Left lung (tissue), 14 donors: ENCODE results near the gene MSLN. TPM values are rescaled to one million over a fixed set of nuclear protein-coding genes. Genes with fewer than 3 reads are reported as not detected.
A peak's percentile ranks its signal among the peaks of the same experiment; 100 is the strongest.
"Not testable (repeated sequence)": the region's sequence is repeated elsewhere in the genome, so short reads cannot be mapped to it uniquely, and the experiment has no call there.

Source experiments
- ATAC-seq: fragments of 200-7000 bp; cut with Tn5 transposase; one replicate; pipeline ENCODE4 v1.9.1; 2020; ENCODE audit warnings: moderate library complexity
- DNase-seq, 4 donors: peaks; one replicate each; pipeline ENCODE4 v3.0.0-alpha.2; 2013 to 2020
- H3K27ac ChIP-seq, 2 donors: fragments of 200-600 bp; sonication (generic) in 1 of 2; one replicate each; pipeline versions ENCODE4 v1.5.0 to v1.8.0; 2020 to 2021
- H3K27me3 ChIP-seq, 2 donors: fragments of 200-600 bp; sonication (generic) in 1 of 2; one replicate each; pipeline versions ENCODE4 v1.5.0 to v1.8.0; 2020 to 2021
- H3K36me3 ChIP-seq, 2 donors: fragments of 200-600 bp; sonication (generic) in 1 of 2; one replicate each; pipeline versions ENCODE4 v1.5.0 to v1.8.0; 2020 to 2021
- H3K4me1 ChIP-seq, 2 donors: fragments of 200-600 bp; one replicate each; pipeline ENCODE4 v1.8.0; 2021
- H3K4me3 ChIP-seq, 2 donors: fragments of 200-600 bp; sonication (generic) in 1 of 2; one replicate each; pipeline versions ENCODE4 v1.5.0 to v1.8.0; 2020 to 2021; ENCODE audit warnings: mild to moderate bottlenecking in 1 of 2
- H3K9me3 ChIP-seq, 2 donors: fragments of 200-600 bp; sonication (generic) in 1 of 2; one replicate each; pipeline versions ENCODE4 v1.5.0 to v1.8.0; 2020 to 2021
- CTCF ChIP-seq, 2 donors: fragments of 200-600 bp; sonication (generic) in 1 of 2; IDR thresholded peaks; one replicate each; pipeline versions ENCODE4 v1.5.0 to v1.8.0; 2021; ENCODE audit warnings: antibody characterized with exemption in 2 of 2
- intact Hi-C, 2 donors: fragments of 100-400 bp; cut with DNase I; formaldehyde crosslinking; loops; one replicate each; pipeline versions ENCODE4 v1.11.2 to v1.14.2; 2022
- long read RNA-seq, 12 donors: library from polyadenylated mRNA in 2 of 12; unstranded in 2 of 12; transcript quantifications; one replicate each; pipeline ENCODE4 v2.0.0 and lab custom pipeline, GENCODE V29; 2019 to 2026
- polyA plus RNA-seq, 6 donors: library from polyadenylated mRNA; unstranded; fragments of 120-200 nt; gene quantifications; one replicate each; pipeline ENCODE4 v1.2.1, GENCODE V29; 2013; ENCODE audit not compliant: insufficient read length in 6 of 6
- total RNA-seq, 2 donors: library from RNA; stranded (reverse); fragmentation: NEBNext Ultra II Directional; extraction: Animal tissue kit (Norgen Biotek cat#: 25700); gene quantifications; one replicate each; pipeline ENCODE4 v1.2.1, GENCODE V29; 2021
- donor health status: DM: no; HTN: yes; CAD: no.
- donor health status: DM: no; HTN: no; CAD: no.

MSLN gene
- total RNA-seq (100 to 1,000 TPM in 1 of 2 donors, 10 to 100 TPM in 1; 55.5 to 464 TPM), polyA plus RNA-seq (10 to 100 TPM; 14.5 to 29.0 (median 18.4) TPM)
- long read RNA-seq, donor 1, partial matches to known transcripts: 27 of 35 reads
- long read RNA-seq, donor 1, other reads (novel, unspliced or antisense): 0 of 35 reads
- long read RNA-seq, donor 2, partial matches to known transcripts: 5 of 6 reads
- long read RNA-seq, donor 2, other reads (novel, unspliced or antisense): 0 of 6 reads
- long read RNA-seq, donor 3, partial matches to known transcripts: 7 of 8 reads
- long read RNA-seq, donor 3, other reads (novel, unspliced or antisense): 0 of 8 reads
- long read RNA-seq, donor 4, transcript MSLN-207 (17 exons, 2,418 nt): major isoform, 262 of 422 reads
- long read RNA-seq, donor 4, transcript MSLN-202 (18 exons, 2,162 nt): minor isoform, 28 of 422 reads
- long read RNA-seq, donor 4, partial matches to known transcripts: 84 of 422 reads
- long read RNA-seq, donor 4, other reads (novel, unspliced or antisense): 41 of 422 reads
- long read RNA-seq, donor 5, partial matches to known transcripts: 12 of 16 reads
- long read RNA-seq, donor 5, other reads (novel, unspliced or antisense): 0 of 16 reads
- long read RNA-seq, donor 6: 0 reads
- long read RNA-seq, donor 7, partial matches to known transcripts: 7 of 8 reads
- long read RNA-seq, donor 7, other reads (novel, unspliced or antisense): 0 of 8 reads
- long read RNA-seq, donor 8, partial matches to known transcripts: 15 of 16 reads
- long read RNA-seq, donor 8, other reads (novel, unspliced or antisense): 0 of 16 reads
- long read RNA-seq, donor 9: 0 reads
- long read RNA-seq, donor 10, transcript MSLN-205 (18 exons, 2,109 nt): minor isoform, 6 of 54 reads
- long read RNA-seq, donor 10, transcript MSLN-207 (17 exons, 2,418 nt): major isoform, 27 of 54 reads
- long read RNA-seq, donor 10, partial matches to known transcripts: 8 of 54 reads
- long read RNA-seq, donor 10, other reads (novel, unspliced or antisense): 10 of 54 reads
- long read RNA-seq, donor 11: 0 reads
- long read RNA-seq, donor 12, partial matches to known transcripts: 10 of 14 reads
- long read RNA-seq, donor 12, other reads (novel, unspliced or antisense): 0 of 14 reads

DNA sequence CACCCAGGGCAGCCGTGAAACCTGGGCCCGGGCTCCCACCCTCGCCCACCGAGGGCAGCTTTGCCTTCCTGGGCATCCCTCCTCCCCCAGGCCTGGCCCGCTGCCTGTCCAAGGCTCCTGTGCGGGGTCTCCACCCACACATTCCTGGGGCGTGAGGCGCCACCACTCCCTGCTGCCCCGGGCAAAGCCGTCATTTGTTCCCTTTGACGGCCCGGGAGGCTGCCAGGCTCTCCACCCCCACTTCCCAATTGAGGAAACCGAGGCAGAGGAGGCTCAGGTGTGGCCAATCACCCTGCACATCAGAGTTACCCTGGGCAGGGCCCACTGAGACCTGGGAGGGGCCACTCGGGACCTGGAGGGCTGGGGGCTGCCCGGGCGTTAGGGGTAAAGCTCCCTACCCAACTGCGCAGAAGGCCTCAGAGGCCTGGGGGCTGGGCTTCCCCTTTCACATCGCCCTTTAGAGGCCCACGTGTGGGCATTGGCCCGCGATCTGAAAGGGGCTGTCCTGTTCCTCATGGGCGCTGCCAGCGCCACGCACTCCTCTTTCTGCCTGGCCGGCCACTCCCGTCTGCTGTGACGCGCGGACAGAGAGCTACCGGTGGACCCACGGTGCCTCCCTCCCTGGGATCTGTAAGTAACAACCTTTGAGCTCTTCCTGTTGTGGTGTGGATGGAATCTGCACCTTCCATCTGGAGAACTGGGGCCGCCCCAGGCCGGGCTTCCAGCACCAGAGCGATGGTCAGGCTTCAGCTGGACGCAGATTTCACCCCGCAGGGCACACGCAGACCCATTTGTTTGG lies at the start of gene MSLN:
Gene MSLN, plus strand, starts transcription at position 190 of the 799 bp plus-strand sequence. CDS start 1,947 bp downstream, outside the sequence.
- no peaks in the 10 kb centered on the region for H3K36me3 ChIP-seq
- H3K9me3 ChIP-seq: no peaks in the 10 kb centered on the region
- H3K27ac ChIP-seq: peak within 1 kb of the TSS; percentile 20 to 84
- peak in 3 of 4 donors; percentile 48 to 84 (median 66) for DNase-seq
- TF ChIP-seq CTCF (IDR thresholded peaks at IDR 0.05): no peak
- H3K4me1 ChIP-seq: no peaks in the 10 kb centered on the region
- H3K4me3 ChIP-seq: peak within 1 kb of the TSS; percentile 13 to 20
- ATAC-seq: peak; percentile 64
- peaks cover 0 to 38% of the 10 kb centered on the region in 2 donors for H3K27me3 ChIP-seq
- intact Hi-C loops: no loop called here

DNA sequence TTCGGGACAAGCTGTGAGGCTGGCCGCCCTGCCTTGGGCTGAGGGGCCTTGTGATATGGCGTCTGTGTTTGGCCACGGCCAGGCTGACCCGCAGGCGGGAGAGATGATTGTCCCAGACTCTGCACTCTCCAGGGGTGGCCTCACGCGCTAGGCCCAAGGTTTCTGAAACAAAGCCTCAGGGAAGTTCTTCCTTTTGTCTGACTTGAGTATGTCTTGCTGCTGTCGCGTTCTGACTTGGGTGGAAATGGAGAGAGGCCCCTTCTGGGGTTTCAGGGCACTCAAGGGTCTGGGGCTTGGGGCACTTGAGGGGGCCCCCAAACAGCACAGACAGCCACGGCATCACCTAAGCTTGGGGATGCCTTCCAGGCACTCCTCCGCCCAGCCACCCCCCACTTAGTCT lies 49.5 kb upstream of the MSLN start:
- no peak overlapping the region for H3K4me3 ChIP-seq
- H3K27ac ChIP-seq: no peak overlapping the region
- no peaks in the 10 kb centered on the region for H3K9me3 ChIP-seq
- intact Hi-C loops: loop anchor here in 1 of 2 donors (5.0 kb wide), 1 partner anchor 71 kb away; no protein-coding TSS in a partner anchor
- H3K27me3 ChIP-seq: peaks cover 23 to 94% of the 10 kb centered on the region in 2 donors
- H3K4me1 ChIP-seq: peaks cover 7 to 30% of the 10 kb centered on the region in 2 donors
- no peaks in the 10 kb centered on the region for H3K36me3 ChIP-seq
- ATAC-seq (no peak), DNase-seq (no peak)
- TF ChIP-seq CTCF (IDR thresholded peaks at IDR 0.05): no peak

- intact Hi-C loops: loop anchor here in 1 of 2 donors (5.0 kb wide), 1 partner anchor 71 kb away; no protein-coding TSS in a partner anchor
- Histone ChIP-seq H3K27ac (no peak overlapping the region), H3K36me3 (no peaks in the 10 kb centered on the region), H3K27me3 (peaks cover 17 to 94% of the 10 kb centered on the region in 2 donors), H3K9me3 (no peaks in the 10 kb centered on the region), H3K4me3 (no peak overlapping the region), H3K4me1 (peaks cover 11 to 36% of the 10 kb centered on the region in 2 donors)
- ATAC-seq: peak; percentile 73
- peak; percentile 94 to 98 for TF ChIP-seq CTCF (IDR thresholded peaks at IDR 0.05)
- peak in 3 of 4 donors; percentile 81 to 98 (median 84) for DNase-seq
These were observed 48.8 kb upstream of the MSLN start for GRCh38 chr16:711548-712320.

DNA sequence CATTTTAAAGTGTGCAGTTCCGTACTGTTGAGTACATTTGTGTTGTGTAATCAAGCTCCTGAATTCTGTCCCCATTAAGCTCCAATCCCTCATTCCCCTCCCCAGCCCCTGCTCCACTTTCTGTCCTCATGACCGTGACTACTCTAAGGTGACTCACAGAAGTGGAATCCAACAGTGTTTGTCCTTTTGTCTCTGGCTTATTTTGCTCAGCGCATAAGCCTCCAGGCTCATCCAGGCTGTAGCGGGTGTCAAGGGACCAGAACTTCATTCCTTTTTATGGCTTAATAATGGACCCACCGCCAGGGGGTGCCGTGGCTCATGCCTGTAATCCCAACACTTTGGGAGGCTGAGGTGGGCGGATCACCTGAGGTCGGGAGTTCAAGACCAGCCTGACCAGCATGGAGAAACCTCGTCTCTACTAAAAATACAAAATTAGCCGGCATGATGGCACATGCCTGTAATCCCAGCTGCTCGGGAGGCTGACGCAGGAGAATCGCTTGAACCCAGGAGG lies 47.7 kb upstream of the MSLN start:
- peak; percentile 6 to 16 for TF ChIP-seq CTCF (IDR thresholded peaks at IDR 0.05)
- peaks cover 12 to 94% of the 10 kb centered on the region in 2 donors for H3K27me3 ChIP-seq
- H3K9me3 ChIP-seq, H3K36me3 ChIP-seq, DNase-seq, H3K4me3 ChIP-seq, H3K27ac ChIP-seq: not testable (repeated sequence)
- peaks cover 11 to 38% of the 10 kb centered on the region in 2 donors for H3K4me1 ChIP-seq
- ATAC-seq: peak; percentile 5
- intact Hi-C loops: loop anchor here in 1 of 2 donors (5.0 kb wide), 1 partner anchor 70 kb away; no protein-coding TSS in a partner anchor
